Epidermal melanocyte (primary cell): ENCODE results near the gene EXOC1.
A peak's percentile ranks its signal among the peaks of the same experiment; 100 is the strongest.
"Not testable (repeated sequence)": the region's sequence is repeated elsewhere in the genome, so short reads cannot be mapped to it uniquely, and the experiment has no call there.

ENCODE experiments used
- DNase-seq: peaks from one replicate; pipeline ENCODE4 v3.0.0; 2011; ENCODE audit warnings: low spot score; ENCODE audit not compliant: insufficient read length

EXOC1 gene, protein sequence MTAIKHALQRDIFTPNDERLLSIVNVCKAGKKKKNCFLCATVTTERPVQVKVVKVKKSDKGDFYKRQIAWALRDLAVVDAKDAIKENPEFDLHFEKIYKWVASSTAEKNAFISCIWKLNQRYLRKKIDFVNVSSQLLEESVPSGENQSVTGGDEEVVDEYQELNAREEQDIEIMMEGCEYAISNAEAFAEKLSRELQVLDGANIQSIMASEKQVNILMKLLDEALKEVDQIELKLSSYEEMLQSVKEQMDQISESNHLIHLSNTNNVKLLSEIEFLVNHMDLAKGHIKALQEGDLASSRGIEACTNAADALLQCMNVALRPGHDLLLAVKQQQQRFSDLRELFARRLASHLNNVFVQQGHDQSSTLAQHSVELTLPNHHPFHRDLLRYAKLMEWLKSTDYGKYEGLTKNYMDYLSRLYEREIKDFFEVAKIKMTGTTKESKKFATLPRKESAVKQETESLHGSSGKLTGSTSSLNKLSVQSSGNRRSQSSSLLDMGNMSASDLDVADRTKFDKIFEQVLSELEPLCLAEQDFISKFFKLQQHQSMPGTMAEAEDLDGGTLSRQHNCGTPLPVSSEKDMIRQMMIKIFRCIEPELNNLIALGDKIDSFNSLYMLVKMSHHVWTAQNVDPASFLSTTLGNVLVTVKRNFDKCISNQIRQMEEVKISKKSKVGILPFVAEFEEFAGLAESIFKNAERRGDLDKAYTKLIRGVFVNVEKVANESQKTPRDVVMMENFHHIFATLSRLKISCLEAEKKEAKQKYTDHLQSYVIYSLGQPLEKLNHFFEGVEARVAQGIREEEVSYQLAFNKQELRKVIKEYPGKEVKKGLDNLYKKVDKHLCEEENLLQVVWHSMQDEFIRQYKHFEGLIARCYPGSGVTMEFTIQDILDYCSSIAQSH

GRCh38 chr4:55853484-55854046 lies at the start of gene EXOC1:
Gene EXOC1, plus strand, starts transcription at chr4:55853648. Its CDS starts 4,676 bp downstream, at chr4:55858324.
- peak; percentile 79 for DNase-seq

GRCh38 chr4:55807556-55807955 lies 45.9 kb upstream of the EXOC1 start:
- DNase-seq, result no peak

GRCh38 chr4:55808186-55808585 lies 45.3 kb upstream of the EXOC1 start:
- no peak for DNase-seq

GRCh38 chr4:55808632-55809031 lies 44.8 kb upstream of the EXOC1 start:
- DNase-seq, result no peak

- no peak for DNase-seq
Measured at GRCh38 chr4:55817691-55818090, 35.8 kb upstream of the EXOC1 start.

- DNase-seq, result no peak
Measured at GRCh38 chr4:55819634-55820033, 33.8 kb upstream of the EXOC1 start, which contains the start of gene EXOC1L. Gene EXOC1L, plus strand, starts transcription at chr4:55819790. Its CDS starts 237 bp downstream, at chr4:55820027.

DNA sequence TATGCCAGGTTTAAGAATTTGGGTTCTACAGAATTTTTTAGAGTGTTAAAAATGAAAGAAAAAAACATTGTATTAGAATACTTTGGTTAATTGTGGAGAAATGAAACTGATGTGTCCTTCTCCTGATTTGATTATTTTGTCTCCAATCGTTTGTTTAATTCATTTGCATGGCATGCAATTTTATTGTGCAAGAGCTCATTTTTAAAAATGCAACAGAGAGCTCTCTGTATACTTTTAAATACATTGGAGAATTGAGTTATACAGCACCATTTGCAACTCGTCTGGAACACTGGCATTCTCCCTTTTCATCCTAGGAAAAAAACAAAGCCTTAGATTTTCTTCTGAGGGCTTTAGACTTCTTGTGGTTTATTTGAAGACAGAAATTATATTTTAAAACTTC lies 33.2 kb upstream of the EXOC1 start:
- DNase-seq, result no peak

DNA sequence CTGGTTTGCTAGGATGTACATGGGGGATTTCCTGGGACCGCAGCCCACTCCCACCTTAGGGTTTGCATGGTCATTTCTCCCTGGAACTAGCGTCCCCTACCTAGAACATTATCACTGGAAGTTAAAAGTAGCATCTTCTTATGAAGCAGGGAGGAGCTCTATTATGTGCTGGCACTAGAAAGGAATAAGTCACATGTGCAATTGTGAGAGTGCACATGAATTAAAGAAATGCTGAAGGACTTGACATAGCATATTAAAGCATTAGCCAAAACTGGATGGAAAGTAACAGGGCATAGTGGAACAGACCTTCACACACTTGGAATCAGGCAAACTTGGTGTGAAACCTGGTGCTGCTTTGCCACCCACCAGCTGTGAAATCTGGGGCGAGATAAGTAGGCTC lies 31.1 kb upstream of the EXOC1 start:
- no peak for DNase-seq

- no peak for DNase-seq
Measured at GRCh38 chr4:55824865-55825264, 28.6 kb upstream of the EXOC1 start.

GRCh38 chr4:55826986-55827385 lies 26.5 kb upstream of the EXOC1 start:
- DNase-seq, result no peak

- no peak for DNase-seq
Measured at GRCh38 chr4:55827582-55827981, 25.9 kb upstream of the EXOC1 start.

DNA sequence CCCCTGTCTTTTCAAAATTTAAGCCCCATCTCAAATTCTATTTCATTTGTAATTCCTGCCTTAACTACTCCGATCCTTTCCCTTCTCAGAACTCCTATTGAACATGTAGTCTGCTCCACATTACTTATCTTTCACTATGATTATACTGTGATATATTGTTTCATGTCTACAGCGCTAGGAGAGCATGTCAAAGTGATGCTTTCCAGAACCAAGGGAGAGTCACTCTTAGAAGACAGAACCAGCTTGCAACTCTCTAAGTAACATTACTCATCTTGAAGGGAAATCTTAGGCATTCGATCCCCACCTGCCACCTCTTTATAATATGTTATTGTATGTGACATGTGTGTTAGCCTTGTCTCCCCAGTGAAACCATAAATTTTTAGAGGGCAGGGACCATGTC lies 23.4 kb upstream of the EXOC1 start:
- DNase-seq, result no peak

DNA sequence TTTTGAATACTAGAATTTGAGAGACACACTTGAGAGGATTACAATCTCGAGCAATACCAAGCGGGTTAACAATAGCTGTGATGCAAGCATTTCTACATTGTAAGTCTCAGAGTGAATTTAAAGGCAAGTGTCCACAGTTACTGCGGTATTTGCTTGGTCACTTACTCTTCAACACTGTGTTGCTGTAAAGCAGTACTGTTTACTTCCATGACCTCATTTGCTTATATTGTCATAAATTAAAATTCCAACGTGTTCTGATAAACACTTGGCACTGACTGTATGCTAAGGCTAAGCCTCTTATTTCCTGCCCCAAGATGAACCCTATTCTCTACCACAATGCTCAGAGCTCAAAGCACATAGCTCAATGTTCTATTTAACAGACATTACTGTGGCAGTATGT lies 22.7 kb upstream of the EXOC1 start:
- no peak for DNase-seq

- DNase-seq, result no peak
Measured at GRCh38 chr4:55834086-55834795, 19.2 kb upstream of the EXOC1 start.

- no peak for DNase-seq
Measured at GRCh38 chr4:55837903-55838302, 15.5 kb upstream of the EXOC1 start.

GRCh38 chr4:55838356-55838755 lies 15.1 kb upstream of the EXOC1 start:
- no peak for DNase-seq

GRCh38 chr4:55838952-55839351 lies 14.5 kb upstream of the EXOC1 start:
- DNase-seq, result no peak

- DNase-seq, result no peak
Measured at GRCh38 chr4:55840956-55841355, 12.5 kb upstream of the EXOC1 start.

- not testable (repeated sequence) for DNase-seq
Measured at GRCh38 chr4:55841373-55842239, 11.8 kb upstream of the EXOC1 start.

- not testable (repeated sequence) for DNase-seq
Measured at GRCh38 chr4:55842312-55842711, 11.1 kb upstream of the EXOC1 start.
